Mesendoderm (in vitro differentiated cells): Measurements from ENCODE around the gene ESPN.

Source experiments
- DNase-seq: peaks from one replicate; pipeline ENCODE4 v3.0.0; 2013
- H2AK5ac ChIP-seq: 2 replicates; pipeline ENCODE4 v1.6.1; 2013; ENCODE audit warnings: low read length, inconsistent platforms
- H2BK120ac ChIP-seq: 2 replicates; pipeline ENCODE4 v1.6.1; 2013; ENCODE audit warnings: low read depth, mild to moderate bottlenecking, low read length, moderate library complexity, mixed read lengths
- H2BK15ac ChIP-seq: replicated peaks from 2 replicates; pipeline ENCODE4 v1.6.1; 2013; ENCODE audit warnings: low read depth, mild to moderate bottlenecking, moderate library complexity
- H2BK5ac ChIP-seq: 2 replicates; pipeline ENCODE4 v1.6.1; 2013; ENCODE audit warnings: low read length, inconsistent platforms
- H3K18ac ChIP-seq: 2 replicates; pipeline ENCODE4 v1.6.1; 2013; ENCODE audit warnings: mild to moderate bottlenecking, low read length, mixed read lengths
- H3K23ac ChIP-seq: one replicate; pipeline ENCODE4 v1.6.1; 2013; ENCODE audit warnings: low read length
- H3K27ac ChIP-seq: 2 replicates; pipeline ENCODE4 v1.5.1; 2013; ENCODE audit warnings: low read depth, mild to moderate bottlenecking, inconsistent platforms, low read length, moderate library complexity
- H3K27me3 ChIP-seq: 2 replicates; pipeline ENCODE4 v1.6.1; 2013; ENCODE audit warnings: low read length, control low read depth, mild to moderate bottlenecking, inconsistent platforms; ENCODE audit not compliant: insufficient read depth, poor library complexity
- H3K36me3 ChIP-seq: 2 replicates; pipeline ENCODE4 v1.6.1; 2013; ENCODE audit warnings: low read length, inconsistent platforms; ENCODE audit not compliant: control insufficient read depth, insufficient read depth
- H3K4ac ChIP-seq: one replicate; pipeline ENCODE4 v1.6.1; 2013; ENCODE audit warnings: low read depth, mild to moderate bottlenecking, low read length, moderate library complexity
- H3K4me1 ChIP-seq: 2 replicates; pipeline ENCODE4 v1.6.1; 2013; ENCODE audit warnings: low read depth, low read length, inconsistent platforms; ENCODE audit not compliant: control insufficient read depth
- H3K4me2 ChIP-seq: 2 replicates; pipeline ENCODE4 v1.6.1; 2013; ENCODE audit warnings: low read length
- H3K4me3 ChIP-seq: 2 replicates; pipeline ENCODE4 v1.5.1; 2013; ENCODE audit warnings: mild to moderate bottlenecking, low read length
- H3K56ac ChIP-seq: one replicate; pipeline ENCODE4 v1.6.1; 2013; ENCODE audit warnings: low read length
- H3K79me1 ChIP-seq: 2 replicates; pipeline ENCODE4 v1.6.1; 2013; ENCODE audit warnings: low read length, inconsistent platforms
- H3K79me2 ChIP-seq: 2 replicates; pipeline ENCODE4 v1.6.1; 2013; ENCODE audit warnings: mild to moderate bottlenecking, low read length; ENCODE audit not compliant: control insufficient read depth, insufficient read depth
- H3K9ac ChIP-seq: 2 replicates; pipeline ENCODE4 v1.6.1; 2013; ENCODE audit warnings: low read length, inconsistent platforms
- H4K5ac ChIP-seq: one replicate; pipeline ENCODE4 v1.6.1; 2013; ENCODE audit warnings: low read length
- H4K8ac ChIP-seq: one replicate; pipeline ENCODE4 v1.6.1; 2013; ENCODE audit warnings: low read depth, mild to moderate bottlenecking, control low read depth, low read length, moderate library complexity
- WGBS: extraction: QIAGEN DNeasy Blood & Tissue Kit; methylation state at CpG from one replicate; pipeline ENCODE4 v1.1.7; 2013; ENCODE audit warnings: low lambda C conversion rate, missing lambda C conversion rate; ENCODE audit not compliant: insufficient coverage; ENCODE audit errors: extremely low coverage; 5-methylcytosine and 5-hydroxymethylcytosine counted together

ESPN gene

GRCh38 chr1:6497215-6497866, 72.8 kb downstream of the ESPN start:
- Histone ChIP-seq H2AK5ac (no peak overlapping the region), H2BK15ac (no peak overlapping the region), H3K4me2 (peak overlapping the region; percentile 78), H3K79me2 (no peaks in the 10 kb centered on the region), H3K4me1 (no peaks in the 10 kb centered on the region), H3K23ac (no peak overlapping the region), H3K79me1 (no peaks in the 10 kb centered on the region), H2BK5ac (no peak overlapping the region), H3K56ac (peak overlapping the region; percentile 60), H3K27me3 (no peaks in the 10 kb centered on the region), H3K9ac (peak overlapping the region; percentile 67), H4K5ac (no peak overlapping the region), H3K4ac (no peak overlapping the region), H3K4me3 (peak overlapping the region; percentile 33), H3K36me3 (no peaks in the 10 kb centered on the region), H3K18ac (peak overlapping the region; percentile 32), H3K27ac (no peak overlapping the region), H2BK120ac (no peak overlapping the region), H4K8ac (no peak overlapping the region)
- no CpG with 5 or more reads among the region's 74 CpGs for WGBS
- peak; percentile 70 for DNase-seq

- Histone ChIP-seq H2BK5ac (no peak overlapping the region), H2BK120ac (no peak overlapping the region), H3K79me1 (no peaks in the 10 kb centered on the region), H3K27ac (no peak overlapping the region), H3K4ac (no peak overlapping the region), H3K36me3 (no peaks in the 10 kb centered on the region), H4K8ac (no peak overlapping the region), H3K18ac (no peak overlapping the region), H3K9ac (no peak overlapping the region), H3K27me3 (no peaks in the 10 kb centered on the region), H3K56ac (peak overlapping the region; percentile 60), H3K4me3 (peak overlapping the region; percentile 33), H3K4me2 (peak overlapping the region; percentile 78), H2BK15ac (no peak overlapping the region), H3K23ac (no peak overlapping the region), H2AK5ac (no peak overlapping the region), H3K4me1 (no peaks in the 10 kb centered on the region), H3K79me2 (no peaks in the 10 kb centered on the region), H4K5ac (no peak overlapping the region)
- DNase-seq, result no peak
- WGBS, result no CpG with 5 or more reads among the region's 20 CpGs
These were observed 73.4 kb downstream of the ESPN start for GRCh38 chr1:6497867-6498575.

- no peak overlapping the region for H3K23ac ChIP-seq
- no peak overlapping the region for H3K18ac ChIP-seq
- H3K27me3 ChIP-seq, result no peaks in the 10 kb centered on the region
- H2AK5ac ChIP-seq, result no peak overlapping the region
- no peak overlapping the region for H3K4me3 ChIP-seq
- H3K56ac ChIP-seq, result no peak overlapping the region
- H2BK120ac ChIP-seq, result no peak overlapping the region
- no peaks in the 10 kb centered on the region for H3K79me1 ChIP-seq
- no peak overlapping the region for H4K5ac ChIP-seq
- H2BK5ac ChIP-seq, result no peak overlapping the region
- no peaks in the 10 kb centered on the region for H3K36me3 ChIP-seq
- H2BK15ac ChIP-seq, result no peak overlapping the region
- no peaks in the 10 kb centered on the region for H3K4me1 ChIP-seq
- H3K4me2 ChIP-seq, result no peak overlapping the region
- no peaks in the 10 kb centered on the region for H3K79me2 ChIP-seq
- no CpG with 5 or more reads among the region's 13 CpGs for WGBS
- DNase-seq, result no peak
- no peak overlapping the region for H3K27ac ChIP-seq
- H3K4ac ChIP-seq, result no peak overlapping the region
- H3K9ac ChIP-seq, result no peak overlapping the region
- no peak overlapping the region for H4K8ac ChIP-seq
These were observed 74.1 kb downstream of the ESPN start for GRCh38 chr1:6498576-6499111.

- H4K8ac ChIP-seq, result no peak overlapping the region
- H3K4me3 ChIP-seq, result no peak overlapping the region
- no peak overlapping the region for H3K9ac ChIP-seq
- H3K36me3 ChIP-seq, result no peaks in the 10 kb centered on the region
- no peak overlapping the region for H3K56ac ChIP-seq
- H3K23ac ChIP-seq, result no peak overlapping the region
- no peak overlapping the region for H2AK5ac ChIP-seq
- H3K18ac ChIP-seq, result no peak overlapping the region
- H2BK15ac ChIP-seq, result no peak overlapping the region
- no peaks in the 10 kb centered on the region for H3K79me1 ChIP-seq
- H3K27ac ChIP-seq, result no peak overlapping the region
- no peak overlapping the region for H3K4me2 ChIP-seq
- no CpG with 5 or more reads among the region's 4 CpGs for WGBS
- H2BK5ac ChIP-seq, result no peak overlapping the region
- H3K79me2 ChIP-seq, result no peaks in the 10 kb centered on the region
- H3K4me1 ChIP-seq, result no peaks in the 10 kb centered on the region
- H4K5ac ChIP-seq, result no peak overlapping the region
- no peak for DNase-seq
- H3K27me3 ChIP-seq, result no peaks in the 10 kb centered on the region
- no peak overlapping the region for H2BK120ac ChIP-seq
- no peak overlapping the region for H3K4ac ChIP-seq
These were observed 74.7 kb downstream of the ESPN start for GRCh38 chr1:6499296-6499695.

- no peak overlapping the region for H2BK15ac ChIP-seq
- H3K4ac ChIP-seq, result no peak overlapping the region
- no peaks in the 10 kb centered on the region for H3K4me1 ChIP-seq
- no peak overlapping the region for H3K27ac ChIP-seq
- no peaks in the 10 kb centered on the region for H3K36me3 ChIP-seq
- no peak overlapping the region for H3K18ac ChIP-seq
- H3K79me2 ChIP-seq, result no peaks in the 10 kb centered on the region
- no peak overlapping the region for H3K4me2 ChIP-seq
- H3K9ac ChIP-seq, result no peak overlapping the region
- H3K27me3 ChIP-seq, result no peaks in the 10 kb centered on the region
- no peak overlapping the region for H2AK5ac ChIP-seq
- no peak for DNase-seq
- no peak overlapping the region for H4K5ac ChIP-seq
- no peak overlapping the region for H2BK120ac ChIP-seq
- H3K79me1 ChIP-seq, result no peaks in the 10 kb centered on the region
- no peak overlapping the region for H3K23ac ChIP-seq
- H4K8ac ChIP-seq, result no peak overlapping the region
- no peak overlapping the region for H2BK5ac ChIP-seq
- no CpG with 5 or more reads among the region's 27 CpGs for WGBS
- H3K4me3 ChIP-seq, result no peak overlapping the region
- no peak overlapping the region for H3K56ac ChIP-seq
These were observed 76.1 kb downstream of the ESPN start for GRCh38 chr1:6500544-6501278.
